HepG2 (cell line): ENCODE measurements around the gene TPD52L2. TPM values are rescaled to one million over a fixed set of nuclear protein-coding genes. Genes with fewer than 3 reads are reported as not detected.

Source experiments
- KDM1A ChIP-seq: IDR thresholded peaks from 2 replicates; pipeline ENCODE4 v1.6.1; 2016; ENCODE audit warnings: missing compliant biosample characterization
- KDM4B ChIP-seq: sonication (generic); formaldehyde crosslinking; IDR thresholded peaks from 2 replicates; pipeline ENCODE4 v1.4.0; 2020; ENCODE audit warnings: missing genetic modification reagents
- MBNL3 ChIP-seq: fragments of 250-450 bp; sonication (Bioruptor Pico); conservative IDR thresholded peaks from 2 replicates; pipeline ENCODE4 v1.8.0; 2022; ENCODE audit warnings: mild to moderate bottlenecking, inconsistent platforms
- MED1 ChIP-seq: sonication (generic); formaldehyde crosslinking; IDR thresholded peaks from 2 replicates; pipeline ENCODE4 v1.4.0; 2020; ENCODE audit warnings: missing genetic modification reagents
- MXD3 ChIP-seq: IDR thresholded peaks from 2 replicates; pipeline ENCODE4 v1.6.1; 2016; ENCODE audit warnings: mild to moderate bottlenecking, missing biosample characterization, missing genetic modification reagents
- NR2C2 ChIP-seq: sonication (generic); formaldehyde crosslinking; IDR thresholded peaks from 2 replicates; pipeline ENCODE4 v1.4.0; 2020; ENCODE audit warnings: missing genetic modification reagents, mild to moderate bottlenecking, moderate library complexity, borderline replicate concordance
- PITX1 ChIP-seq: sonication (generic); formaldehyde crosslinking; IDR thresholded peaks from 2 replicates; pipeline ENCODE4 v1.5.1; 2020; ENCODE audit warnings: mild to moderate bottlenecking, missing genetic modification reagents
- RAD51 ChIP-seq: fragments of 450-650 bp; IDR thresholded peaks from 2 replicates; pipeline ENCODE4 v1.6.1; 2016; ENCODE audit warnings: borderline replicate concordance
- ZBTB39 ChIP-seq: sonication (generic); formaldehyde crosslinking; IDR thresholded peaks from 2 replicates; pipeline ENCODE4 v1.5.0; 2020; ENCODE audit warnings: missing genetic modification reagents
- ZBTB40 ChIP-seq, 2 experiments: fragments of 450-650 bp in 1 of 2; sonication (generic) in 1 of 2; formaldehyde crosslinking in 1 of 2; IDR thresholded peaks; 2 replicates each; pipeline versions ENCODE4 v1.6.1 to v1.8.0; 2016 to 2022; ENCODE audit warnings: antibody characterized with exemption in 1 of 2, mild to moderate bottlenecking in 1 of 2, missing genetic modification reagents in 1 of 2
- ZFP37 ChIP-seq: sonication (generic); formaldehyde crosslinking; IDR thresholded peaks from 2 replicates; pipeline ENCODE4 v1.4.0; 2020; ENCODE audit warnings: missing genetic modification reagents, borderline replicate concordance
- ZMAT3 ChIP-seq: sonication (generic); formaldehyde crosslinking; conservative IDR thresholded peaks from 2 replicates; pipeline ENCODE4 v1.7.0; 2021; ENCODE audit warnings: missing genetic modification reagents
- ZNF33B ChIP-seq: sonication (generic); formaldehyde crosslinking; IDR thresholded peaks from 2 replicates; pipeline ENCODE4 v1.5.1; 2020; ENCODE audit warnings: mild to moderate bottlenecking, missing genetic modification reagents
- ZNF367 ChIP-seq: sonication (generic); formaldehyde crosslinking; IDR thresholded peaks from 2 replicates; pipeline ENCODE4 v1.4.0; 2020; ENCODE audit warnings: missing genetic modification reagents, borderline replicate concordance
- ZNF530 ChIP-seq: sonication (generic); formaldehyde crosslinking; IDR thresholded peaks from 2 replicates; pipeline ENCODE4 v1.5.0; 2020; ENCODE audit warnings: low read depth, mild to moderate bottlenecking, missing genetic modification reagents
- ZNF570 ChIP-seq: sonication (generic); formaldehyde crosslinking; IDR thresholded peaks from 2 replicates; pipeline ENCODE4 v1.4.0; 2020; ENCODE audit warnings: mild to moderate bottlenecking, missing genetic modification reagents, borderline replicate concordance
- ZNF616 ChIP-seq: sonication (generic); formaldehyde crosslinking; IDR thresholded peaks from 2 replicates; pipeline ENCODE4 v1.5.0; 2020; ENCODE audit warnings: low read depth, mild to moderate bottlenecking, missing genetic modification reagents
- ZNF773 ChIP-seq: sonication (generic); formaldehyde crosslinking; IDR thresholded peaks from 2 replicates; pipeline ENCODE4 v1.4.0; 2020; ENCODE audit warnings: missing genetic modification reagents, borderline replicate concordance
- polyA plus RNA-seq, 8 experiments: library from polyadenylated mRNA; depleted of rRNA in 3 of 8; stranded (reverse) in 7 of 8; unstranded in 1 of 8; fragments of >200 nt; fragmentation: Illumina TruSeq in 4 of 8; extraction: Trizol in 4 of 8; gene quantifications; 2 replicates each; pipeline versions ENCODE4 v1.2.1 to v1.2.3, GENCODE V29; 2011 to 2016; ENCODE audit warnings: low read depth in 4 of 8, missing spikeins in 1 of 8, mixed read lengths in 1 of 8; ENCODE audit not compliant: insufficient read depth in 1 of 8
- total RNA-seq, 5 experiments: library from RNA; depleted of rRNA; stranded (reverse); fragments of >200 nt; fragmentation: Illumina TruSeq; extraction: Trizol; gene quantifications; 2 replicates each; pipeline ENCODE4 v1.2.3, GENCODE V29; 2016; ENCODE audit warnings: low read depth in 1 of 5

The TPD52L2 gene
- total and polyA plus RNA-seq, 2 of the 13 experiments (the other 11 are each of a cell fraction or from before 2014, with no cell fraction given), result 156 to 184 TPM

GRCh38 chr20:63858393-63859165 lies 6.5 kb upstream of the TPD52L2 start (continued):
- TF ChIP-seq MED1 (CRISPR knock-in tag), result peak; percentile 59
- no peak for TF ChIP-seq ZNF570
- TF ChIP-seq PITX1 (CRISPR knock-in tag), result peak; percentile 25; the same call in 1 of the 2 replicates
- no peak for TF ChIP-seq ZMAT3
- TF ChIP-seq ZNF33B (CRISPR knock-in tag), result no peak; the same call in 1 of the 2 replicates
- TF ChIP-seq ZBTB40 (IDR thresholded peaks at IDR 0.05), result no peak
- TF ChIP-seq ZBTB40 (CRISPR knock-in tag; IDR thresholded peaks at IDR 0.05), result peak; percentile 68; the same call in 1 of the 2 replicates
- no peak; the same call in 1 of the 2 replicates for TF ChIP-seq KDM4B (CRISPR knock-in tag)
- TF ChIP-seq MBNL3 (CRISPR knock-in tag), result no peak
- TF ChIP-seq KDM1A (CRISPR knock-in tag), result no peak
- TF ChIP-seq ZNF530 (CRISPR knock-in tag), result no peak
- TF ChIP-seq ZNF616 (CRISPR knock-in tag), result 0 out of 2 replicates have a peak, but pooled peaks have one; percentile 32
- TF ChIP-seq NR2C2 (CRISPR knock-in tag), result peak; percentile 87
- no peak for TF ChIP-seq ZNF773
- TF ChIP-seq RAD51, result no peak
- peak; percentile 88 for TF ChIP-seq MXD3 (CRISPR knock-in tag)
- no peak for TF ChIP-seq ZNF367
- TF ChIP-seq ZBTB39 (CRISPR knock-in tag), result no peak
- no peak; the same call in 1 of the 2 replicates for TF ChIP-seq ZFP37 (CRISPR knock-in tag)
